Progenitor cell of endocrine pancreas (in vitro differentiated cells): ENCODE measurements around the gene POLA1. TPM values are rescaled to one million over a fixed set of nuclear protein-coding genes. Genes with fewer than 3 reads are reported as not detected.

Experiments used
- DNase-seq: peaks from one replicate; pipeline ENCODE4 v3.0.0; 2021; ENCODE audit warnings: low spot score; ENCODE audit not compliant: unreplicated experiment
- H3K27ac Mint-ChIP-seq: 2 replicates; pipeline ENCODE4 v1.8.0; 2021; ENCODE audit warnings: mild to moderate bottlenecking, moderate library complexity, mixed read lengths
- H3K27me3 Mint-ChIP-seq: 2 replicates; pipeline ENCODE4 v1.8.0; 2021; ENCODE audit warnings: mixed read lengths
- H3K36me3 Mint-ChIP-seq: 2 replicates; pipeline ENCODE4 v1.8.0; 2022; ENCODE audit warnings: mixed read lengths; ENCODE audit not compliant: insufficient read depth
- H3K4me1 Mint-ChIP-seq: 2 replicates; pipeline ENCODE4 v1.8.0; 2021; ENCODE audit warnings: low read depth, mixed read lengths
- H3K4me3 Mint-ChIP-seq: 2 replicates; pipeline ENCODE4 v1.8.0; 2021; ENCODE audit warnings: low read depth, mild to moderate bottlenecking, moderate library complexity, mixed read lengths
- H3K9me3 Mint-ChIP-seq: 2 replicates; pipeline ENCODE4 v1.8.0; 2021; ENCODE audit warnings: low read depth, mixed read lengths
- total RNA-seq: library from RNA; stranded (reverse); gene quantifications from 2 replicates; pipeline ENCODE4 v1.2.1, GENCODE V29; 2021
- TF ChIP-seq, protein P1 (sequence below): fragments of 200-600 bp; sonication (generic); IDR thresholded peaks from one replicate; pipeline ENCODE4 v1.5.0; 2021; ENCODE audit warnings: antibody characterized with exemption, mild to moderate bottlenecking; ENCODE audit not compliant: unreplicated experiment

Gene POLA1
- total RNA-seq, 1 donor from 2014 or later = 44.8 TPM

- H3K4me3 Mint-ChIP-seq = peak overlapping the region; percentile 17
- H3K27me3 Mint-ChIP-seq = no peaks in the 10 kb centered on the region
- H3K9me3 Mint-ChIP-seq = no peaks in the 10 kb centered on the region
- TF ChIP-seq, protein P1, sequence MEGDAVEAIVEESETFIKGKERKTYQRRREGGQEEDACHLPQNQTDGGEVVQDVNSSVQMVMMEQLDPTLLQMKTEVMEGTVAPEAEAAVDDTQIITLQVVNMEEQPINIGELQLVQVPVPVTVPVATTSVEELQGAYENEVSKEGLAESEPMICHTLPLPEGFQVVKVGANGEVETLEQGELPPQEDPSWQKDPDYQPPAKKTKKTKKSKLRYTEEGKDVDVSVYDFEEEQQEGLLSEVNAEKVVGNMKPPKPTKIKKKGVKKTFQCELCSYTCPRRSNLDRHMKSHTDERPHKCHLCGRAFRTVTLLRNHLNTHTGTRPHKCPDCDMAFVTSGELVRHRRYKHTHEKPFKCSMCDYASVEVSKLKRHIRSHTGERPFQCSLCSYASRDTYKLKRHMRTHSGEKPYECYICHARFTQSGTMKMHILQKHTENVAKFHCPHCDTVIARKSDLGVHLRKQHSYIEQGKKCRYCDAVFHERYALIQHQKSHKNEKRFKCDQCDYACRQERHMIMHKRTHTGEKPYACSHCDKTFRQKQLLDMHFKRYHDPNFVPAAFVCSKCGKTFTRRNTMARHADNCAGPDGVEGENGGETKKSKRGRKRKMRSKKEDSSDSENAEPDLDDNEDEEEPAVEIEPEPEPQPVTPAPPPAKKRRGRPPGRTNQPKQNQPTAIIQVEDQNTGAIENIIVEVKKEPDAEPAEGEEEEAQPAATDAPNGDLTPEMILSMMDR = no peak
- peaks cover 3% of the 10 kb centered on the region for H3K36me3 Mint-ChIP-seq
- peak overlapping the region; percentile 94 for H3K27ac Mint-ChIP-seq
- DNase-seq = no peak
- peaks cover 49% of the 10 kb centered on the region for H3K4me1 Mint-ChIP-seq
These were observed 183.6 kb downstream of the POLA1 start for GRCh38 chrX:24877288-24877664.

GRCh38 chrX:24877854-24878650 is 184.3 kb downstream of the POLA1 start:
- TF ChIP-seq, protein P1 = no peak
- H3K4me3 Mint-ChIP-seq = peak overlapping the region; percentile 30
- peaks cover 49% of the 10 kb centered on the region for H3K4me1 Mint-ChIP-seq

GRCh38 chrX:24879679-24880078 is 186.0 kb downstream of the POLA1 start:
- Mint-ChIP-seq H3K4me3 (no peak overlapping the region), H3K9me3 (no peaks in the 10 kb centered on the region), H3K36me3 (peaks cover 3% of the 10 kb centered on the region), H3K27ac (no peak overlapping the region), H3K4me1 (peaks cover 52% of the 10 kb centered on the region), H3K27me3 (no peaks in the 10 kb centered on the region)
- DNase-seq = no peak
- TF ChIP-seq, protein P1 = peak; percentile 33

More at GRCh38 chrX:24877854-24878650, 184.3 kb downstream of the POLA1 start:
- Mint-ChIP-seq H3K36me3 (peaks cover 3% of the 10 kb centered on the region), H3K27ac (peak overlapping the region; percentile 94), H3K9me3 (no peaks in the 10 kb centered on the region), H3K27me3 (no peaks in the 10 kb centered on the region)
- DNase-seq = no peak

GRCh38 chrX:24886916-24887315 is 193.2 kb downstream of the POLA1 start:
- Mint-ChIP-seq H3K4me3 (no peak overlapping the region), H3K9me3 (no peaks in the 10 kb centered on the region), H3K4me1 (peaks cover 25% of the 10 kb centered on the region), H3K36me3 (peaks cover 12% of the 10 kb centered on the region), H3K27me3 (no peaks in the 10 kb centered on the region), H3K27ac (peak overlapping the region; percentile 37)
- TF ChIP-seq, protein P1 = no peak
- DNase-seq = no peak

DNA sequence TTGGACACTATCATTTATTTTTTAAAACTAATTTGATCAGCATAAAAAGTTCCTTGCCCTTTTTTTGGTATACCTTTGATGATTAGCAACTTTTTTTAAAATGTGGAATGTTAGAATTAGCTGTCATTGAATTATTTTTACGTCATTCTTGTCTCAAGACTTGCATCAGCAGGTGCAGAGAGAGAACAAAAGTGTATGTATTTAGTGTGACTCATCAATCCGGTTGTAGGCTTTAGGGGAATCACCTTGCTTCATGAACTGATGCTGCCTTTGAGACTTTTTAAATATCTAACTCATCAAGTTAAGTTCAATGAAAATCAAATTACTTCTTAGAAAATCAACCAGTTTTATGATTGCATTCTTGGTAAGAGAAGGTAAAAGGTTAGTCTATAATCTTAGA is 197.0 kb downstream of the POLA1 start:
- Mint-ChIP-seq H3K9me3 (peaks cover 4% of the 10 kb centered on the region), H3K27me3 (no peaks in the 10 kb centered on the region), H3K36me3 (peaks cover 28% of the 10 kb centered on the region), H3K4me3 (no peak overlapping the region), H3K27ac (no peak overlapping the region), H3K4me1 (peaks cover 15% of the 10 kb centered on the region)
- TF ChIP-seq, protein P1 = no peak
- DNase-seq = no peak
